NCI-H146 treated with DMSO at 0.1 percent for 48 hours (cell line): ENCODE data around the gene KCNC4.

ENCODE experiments used
- DNase-seq: peaks from one replicate; lab custom pipeline; 2025; ENCODE audit not compliant: unreplicated experiment; lab: John Stamatoyannopoulos, UW

Gene KCNC4

GRCh38 chr1:110188035-110188618, 22.0 kb upstream of the KCNC4 start:
- peak; percentile 63 for DNase-seq

GRCh38 chr1:110189181-110189580, 20.9 kb upstream of the KCNC4 start:
- no peak for DNase-seq

GRCh38 chr1:110190282-110190929, 19.7 kb upstream of the KCNC4 start:
- DNase-seq, result no peak

- no peak for DNase-seq
Measured at GRCh38 chr1:110192541-110192940, 17.6 kb upstream of the KCNC4 start.

DNA sequence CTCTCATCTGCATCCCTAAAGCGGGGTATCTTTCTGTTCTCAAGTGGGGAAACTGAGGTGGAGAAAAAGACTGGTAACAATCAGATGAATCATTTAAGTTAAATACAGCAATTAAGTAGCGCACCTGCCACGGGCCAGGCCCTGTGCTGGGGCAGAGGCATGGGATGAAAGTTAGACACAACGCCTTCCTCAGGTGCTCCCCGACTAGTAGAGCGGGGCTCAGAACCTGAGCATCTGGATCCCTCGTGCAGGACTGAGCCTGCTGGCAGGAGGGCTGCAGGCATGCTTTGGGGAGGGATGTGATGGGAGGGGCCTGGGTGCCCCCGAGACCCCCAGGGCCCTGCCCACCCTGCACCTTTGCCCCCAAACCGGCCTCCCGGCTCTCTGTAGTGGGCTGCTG, 14.9 kb upstream of the KCNC4 start:
- no peak for DNase-seq

GRCh38 chr1:110196917-110197765, 13.0 kb upstream of the KCNC4 start:
- peak; percentile 80 for DNase-seq

- no peak for DNase-seq
Measured at GRCh38 chr1:110197905-110198629, 12.0 kb upstream of the KCNC4 start.

GRCh38 chr1:110198746-110199145, 11.4 kb upstream of the KCNC4 start:
- no peak for DNase-seq

DNA sequence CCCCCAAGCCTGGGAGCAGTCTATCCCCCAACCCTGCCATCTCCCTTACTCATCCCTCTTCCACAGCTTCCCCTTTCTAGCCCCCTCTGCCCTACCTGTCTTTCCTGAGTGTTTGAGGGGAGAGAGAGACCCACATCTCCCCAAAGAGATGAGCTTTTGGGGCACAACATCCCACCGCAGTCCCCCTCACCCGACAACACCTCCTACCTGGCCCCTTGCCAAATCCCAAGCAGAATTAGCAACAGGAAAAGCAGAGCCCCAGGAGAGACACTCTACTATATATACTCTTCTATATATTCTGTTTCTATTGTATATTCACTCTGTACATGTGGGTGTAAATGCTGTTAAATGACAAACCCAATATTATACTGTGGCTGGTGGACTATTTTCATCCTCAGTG, 9.9 kb upstream of the KCNC4 start:
- no peak for DNase-seq

DNA sequence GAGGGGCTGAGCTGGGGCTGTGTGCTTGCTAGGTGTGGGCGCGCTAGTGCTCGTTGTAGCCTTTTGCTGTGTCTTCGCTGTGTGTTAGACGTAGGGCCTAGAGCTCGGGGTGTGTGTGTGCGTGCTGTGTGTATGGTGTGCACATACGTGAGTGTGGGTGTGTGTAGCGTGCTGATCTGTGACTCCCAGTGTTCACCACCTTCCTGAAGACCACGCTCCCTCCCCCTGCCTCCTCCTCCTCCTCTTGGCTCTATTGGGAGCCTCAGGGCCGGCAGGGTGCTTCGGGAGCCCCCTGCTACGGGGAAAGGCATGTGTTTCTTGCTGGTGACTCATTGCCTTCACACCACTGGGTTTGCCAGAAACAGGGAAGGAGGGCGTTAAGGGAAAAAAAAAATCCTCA, 9.4 kb upstream of the KCNC4 start:
- DNase-seq, result no peak

GRCh38 chr1:110201157-110201825, 8.8 kb upstream of the KCNC4 start:
- DNase-seq, result no peak

DNA sequence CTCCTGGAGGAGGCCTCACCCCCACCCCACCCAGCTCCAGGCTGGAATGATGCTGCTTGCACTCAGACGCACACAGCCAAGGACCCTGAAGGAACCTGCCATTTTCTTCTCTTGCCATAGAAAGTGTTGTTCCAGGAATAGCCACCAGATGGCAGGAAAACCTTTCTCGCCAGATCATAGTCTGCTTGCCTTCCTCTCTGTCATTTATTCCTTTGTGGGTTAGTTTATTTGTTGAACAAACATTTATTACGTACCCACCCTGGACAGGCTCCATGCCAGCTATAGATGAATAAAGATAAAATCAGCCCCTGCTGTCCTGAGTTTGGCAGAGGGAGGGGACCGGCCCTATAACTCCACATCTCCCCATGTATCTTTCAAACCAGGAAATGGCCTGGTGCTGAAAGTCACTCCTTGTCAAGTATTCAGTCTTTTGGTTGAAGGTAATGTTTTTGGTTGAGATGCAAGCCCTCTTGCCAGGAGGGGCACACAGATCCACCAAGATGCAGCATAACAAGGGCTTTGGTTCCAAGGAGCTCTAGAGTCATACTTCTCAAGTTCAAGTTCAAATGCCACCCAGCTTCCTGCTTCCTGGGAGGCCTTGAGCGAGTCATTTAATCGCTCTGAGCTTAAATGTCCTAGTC, 7.0 kb upstream of the KCNC4 start:
- DNase-seq, result peak; percentile 54

GRCh38 chr1:110205156-110205555, 5.0 kb upstream of the KCNC4 start:
- DNase-seq, result no peak

DNA sequence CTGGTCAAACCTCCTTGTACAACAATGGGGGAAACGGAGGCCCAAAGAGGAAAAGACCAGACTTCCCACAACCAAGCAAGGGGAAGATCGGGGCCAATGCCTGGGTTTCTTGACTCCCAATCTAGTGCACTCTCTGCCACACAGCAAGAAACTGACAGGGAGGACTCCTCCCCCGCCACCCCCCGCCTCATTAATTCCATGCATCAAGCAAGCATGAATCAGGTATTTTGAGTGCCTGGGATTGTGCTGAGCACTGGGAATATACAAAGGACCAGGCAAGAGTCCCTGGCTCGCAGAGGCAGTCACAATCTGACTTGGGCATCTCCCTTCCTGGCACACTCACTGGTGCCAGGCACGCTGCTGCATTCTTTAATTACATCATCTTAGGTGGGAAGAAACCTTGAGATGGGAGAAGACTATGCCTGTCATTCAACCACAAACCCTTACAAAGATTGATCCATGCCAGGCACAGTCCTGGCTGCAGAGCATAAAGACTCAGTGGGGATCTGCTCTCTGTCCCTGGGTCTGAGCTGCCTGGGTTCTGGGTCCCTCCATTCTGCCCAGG, 4.4 kb upstream of the KCNC4 start:
- DNase-seq, result no peak

DNA sequence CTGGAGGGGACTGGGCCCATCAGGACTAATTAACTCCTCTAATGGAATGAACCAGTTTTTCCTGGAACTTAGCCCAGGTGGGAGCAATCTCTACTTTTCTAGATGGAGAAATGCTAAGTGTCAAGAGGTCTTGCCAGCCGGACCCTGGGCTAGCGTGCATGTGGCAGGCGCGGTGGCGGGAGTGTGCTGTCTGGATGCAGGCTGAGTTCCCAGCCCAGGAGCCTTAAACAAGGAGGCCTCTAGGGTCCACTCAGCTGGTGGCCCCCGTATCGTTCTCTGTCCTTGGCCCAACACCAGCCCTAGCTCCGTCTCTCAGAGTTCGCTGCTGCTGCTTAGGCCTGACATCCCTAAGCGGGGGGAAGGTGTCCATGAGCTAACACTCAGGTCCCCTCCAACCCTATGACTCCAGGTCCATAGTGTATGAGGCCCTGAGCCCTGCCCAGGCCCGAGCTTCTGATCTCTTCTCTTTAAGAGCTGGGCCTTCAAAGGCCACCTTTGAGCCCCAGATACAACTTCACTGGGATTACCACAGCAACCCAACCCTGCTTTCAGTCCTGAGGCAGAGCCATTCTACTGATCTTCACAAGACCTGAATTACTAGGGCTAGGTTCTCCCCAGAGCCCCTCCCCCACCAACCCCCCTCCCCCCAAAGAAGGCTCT, 3.7 kb upstream of the KCNC4 start:
- DNase-seq, result no peak

DNA sequence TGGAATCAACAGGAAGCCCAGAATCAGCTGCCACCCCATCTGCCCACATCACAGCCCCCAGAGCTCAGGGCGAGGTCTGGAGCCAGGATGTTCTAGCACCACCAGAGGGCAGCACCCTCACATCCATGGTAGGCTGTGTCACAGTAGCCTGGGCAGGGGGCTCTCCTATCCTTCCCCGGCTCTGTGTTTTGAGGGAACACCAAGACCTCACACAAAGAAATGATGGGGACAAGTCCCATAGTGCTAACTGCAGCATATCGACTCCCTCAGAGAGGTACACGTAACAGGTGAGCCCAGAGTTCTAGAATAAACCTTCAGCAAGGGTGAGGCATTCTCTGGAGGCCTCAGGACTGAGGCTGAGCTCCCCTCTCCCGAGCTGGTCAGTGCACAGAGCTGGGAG, 2.3 kb upstream of the KCNC4 start:
- DNase-seq, result peak; percentile 36

- DNase-seq, result peak; percentile 5
Measured at GRCh38 chr1:110208916-110209645, 1.0 kb upstream of the KCNC4 start.

DNA sequence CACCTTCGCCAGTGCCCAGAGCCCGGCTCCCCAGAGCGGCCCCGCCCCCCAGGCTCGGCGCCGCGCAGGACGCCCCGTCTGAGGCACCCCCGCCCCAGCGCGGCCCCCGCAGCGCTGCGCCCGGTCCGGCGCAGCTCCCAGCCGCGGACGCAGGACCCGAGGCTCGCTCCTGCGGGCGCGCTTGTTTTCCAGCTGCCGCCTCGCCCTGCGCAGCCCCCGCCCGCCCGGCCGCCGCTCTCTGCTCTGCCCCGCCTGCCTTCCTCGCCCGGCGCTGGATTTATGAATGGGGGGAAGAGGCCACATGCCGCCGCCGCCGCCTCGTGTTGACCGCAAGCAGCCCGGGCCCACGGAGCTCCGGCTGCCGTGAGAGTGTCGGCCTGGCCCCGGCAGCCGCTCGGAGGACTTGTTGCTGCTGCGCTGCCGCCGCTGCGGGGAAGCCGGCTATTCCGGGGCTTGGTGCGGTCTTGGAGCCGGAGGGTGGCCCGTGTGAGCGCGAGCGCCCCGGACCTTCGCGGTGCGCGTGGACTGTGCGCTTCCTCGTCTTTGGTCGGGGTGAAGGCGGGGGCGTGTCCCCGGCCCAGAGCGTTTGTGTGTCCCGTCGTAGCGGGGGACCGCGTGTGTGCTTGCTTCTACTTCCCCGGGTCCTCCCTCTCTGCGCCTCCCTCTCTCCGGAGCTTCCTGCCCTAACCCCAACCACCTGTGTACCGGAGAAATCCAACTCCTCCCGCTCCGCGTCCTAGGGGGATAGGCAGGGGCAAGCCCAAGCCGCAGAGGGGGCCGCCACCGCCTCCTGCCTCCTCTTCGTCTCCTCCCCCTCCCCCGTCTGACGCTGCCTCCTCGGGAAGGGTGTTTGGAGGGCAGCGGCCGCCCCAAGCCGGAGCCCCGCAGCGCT, 736 bp downstream of the KCNC4 start:
- DNase-seq, result peak; percentile 28
